ENCODE data around the gene ZNF45. TPM values are rescaled to one million over a fixed set of nuclear protein-coding genes. Genes with fewer than 3 reads are reported as not detected.

The ZNF45 gene
- total RNA-seq, 3 donors from 2014 or later (not counting 1 experiment from before 2014, with no cell fraction given) = 10.6 to 24.3 (median 14.5) TPM

DNA sequence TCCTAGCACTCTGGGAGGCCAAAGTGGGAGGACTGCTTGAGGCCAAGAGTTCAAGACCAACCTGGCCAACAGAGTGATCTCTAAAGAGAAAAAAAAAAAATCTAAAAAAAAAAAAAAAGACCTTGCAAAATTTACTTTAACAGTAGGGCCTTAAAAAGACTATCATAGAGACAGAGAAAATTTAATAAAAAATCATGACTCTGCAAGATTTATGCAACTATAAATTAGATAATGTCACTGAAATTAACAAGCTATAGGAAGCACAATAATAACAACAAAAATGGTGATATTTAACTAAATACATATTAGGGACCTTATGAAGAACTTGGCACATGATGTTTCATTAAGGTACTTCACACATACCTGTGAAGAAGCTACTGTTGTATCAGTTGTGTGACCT is 11.2 kb downstream of the ZNF45 start:
- Mint-ChIP-seq H3K27ac (no peak overlapping the region), H3K4me1 (no peaks in the 10 kb centered on the region), H3K36me3 (peaks cover 41% of the 10 kb centered on the region), H3K27me3 (ENCODE audit: low read depth in 2 of 2) (no peaks in the 10 kb centered on the region), H3K9me3 (peaks cover 2 to 3% of the 10 kb centered on the region in 2 donors), H3K4me3 (no peak overlapping the region)
- peaks cover 81% of the 10 kb centered on the region for H3K36me3 ChIP-seq (ENCODE audit: control insufficient read depth, insufficient read depth, low read length)
- no peaks in the 10 kb centered on the region for H3K27me3 ChIP-seq (ENCODE audit: control insufficient read depth, insufficient read depth, low read length)
- ATAC-seq (no peak), DNase-seq (no peak)
- no peaks in the 10 kb centered on the region for H3K4me1 ChIP-seq (ENCODE audit: control insufficient read depth, insufficient read depth, low read length)
- H3K4me3 ChIP-seq (ENCODE audit: low read length) = no peak overlapping the region
- H3K9me3 ChIP-seq (ENCODE audit: control insufficient read depth, insufficient read depth, low read length) = no peaks in the 10 kb centered on the region
- intact Hi-C loops (cut with micrococcal nuclease) = no loop called here
- no peak overlapping the region for H3K27ac ChIP-seq (ENCODE audit: low read length)
- TF ChIP-seq, protein P1, sequence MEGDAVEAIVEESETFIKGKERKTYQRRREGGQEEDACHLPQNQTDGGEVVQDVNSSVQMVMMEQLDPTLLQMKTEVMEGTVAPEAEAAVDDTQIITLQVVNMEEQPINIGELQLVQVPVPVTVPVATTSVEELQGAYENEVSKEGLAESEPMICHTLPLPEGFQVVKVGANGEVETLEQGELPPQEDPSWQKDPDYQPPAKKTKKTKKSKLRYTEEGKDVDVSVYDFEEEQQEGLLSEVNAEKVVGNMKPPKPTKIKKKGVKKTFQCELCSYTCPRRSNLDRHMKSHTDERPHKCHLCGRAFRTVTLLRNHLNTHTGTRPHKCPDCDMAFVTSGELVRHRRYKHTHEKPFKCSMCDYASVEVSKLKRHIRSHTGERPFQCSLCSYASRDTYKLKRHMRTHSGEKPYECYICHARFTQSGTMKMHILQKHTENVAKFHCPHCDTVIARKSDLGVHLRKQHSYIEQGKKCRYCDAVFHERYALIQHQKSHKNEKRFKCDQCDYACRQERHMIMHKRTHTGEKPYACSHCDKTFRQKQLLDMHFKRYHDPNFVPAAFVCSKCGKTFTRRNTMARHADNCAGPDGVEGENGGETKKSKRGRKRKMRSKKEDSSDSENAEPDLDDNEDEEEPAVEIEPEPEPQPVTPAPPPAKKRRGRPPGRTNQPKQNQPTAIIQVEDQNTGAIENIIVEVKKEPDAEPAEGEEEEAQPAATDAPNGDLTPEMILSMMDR (IDR thresholded peaks at IDR 0.05) = no peak

DNA sequence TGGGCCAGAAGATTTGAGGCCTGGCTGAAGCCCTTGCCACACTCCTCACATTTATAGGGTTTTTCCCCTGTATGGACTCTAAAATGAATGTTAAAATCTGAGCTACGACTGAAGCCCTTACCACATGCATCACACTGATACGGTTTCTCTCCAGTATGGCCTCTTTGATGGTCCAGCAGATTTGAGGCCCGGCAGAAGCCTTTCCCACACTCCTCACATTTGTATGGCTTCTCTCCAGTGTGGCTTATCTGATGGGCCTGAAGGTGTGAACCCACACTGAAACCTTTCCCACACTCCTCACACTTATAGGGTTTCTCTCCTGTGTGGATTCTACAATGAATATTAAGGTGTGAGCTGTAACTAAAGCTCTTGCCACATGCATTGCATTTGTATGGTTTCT is 21.0 kb downstream of the ZNF45 start:
- H3K4me1 Mint-ChIP-seq = no peaks in the 10 kb centered on the region
- 67% methylated on average over 3 of the region's 3 CpGs for WGBS (ENCODE audit: insufficient coverage)
- Histone ChIP-seq H3K27ac (ENCODE audit: low read length) (no peak overlapping the region), H3K4me3 (ENCODE audit: low read length) (no peak overlapping the region), H3K4me1 (ENCODE audit: control insufficient read depth, insufficient read depth, low read length) (no peaks in the 10 kb centered on the region), H3K27me3 (ENCODE audit: control insufficient read depth, insufficient read depth, low read length) (no peaks in the 10 kb centered on the region), H3K9me3 (ENCODE audit: control insufficient read depth, insufficient read depth, low read length) (peaks cover 60% of the 10 kb centered on the region), H3K36me3 (ENCODE audit: control insufficient read depth, insufficient read depth, low read length) (peaks cover 52% of the 10 kb centered on the region)
- peaks cover 88% of the 10 kb centered on the region for H3K36me3 Mint-ChIP-seq
- no peak overlapping the region for H3K27ac Mint-ChIP-seq
- TF ChIP-seq, protein P1 (IDR thresholded peaks at IDR 0.05) = no peak
- DNase-seq (no peak), ATAC-seq (no peak)
- peaks cover 16 to 37% of the 10 kb centered on the region in 2 donors for H3K9me3 Mint-ChIP-seq
- no peak overlapping the region for H3K4me3 Mint-ChIP-seq
- intact Hi-C loops (cut with micrococcal nuclease) = no loop called here
- H3K27me3 Mint-ChIP-seq (ENCODE audit: low read depth in 2 of 2) = no peaks in the 10 kb centered on the region

DNA sequence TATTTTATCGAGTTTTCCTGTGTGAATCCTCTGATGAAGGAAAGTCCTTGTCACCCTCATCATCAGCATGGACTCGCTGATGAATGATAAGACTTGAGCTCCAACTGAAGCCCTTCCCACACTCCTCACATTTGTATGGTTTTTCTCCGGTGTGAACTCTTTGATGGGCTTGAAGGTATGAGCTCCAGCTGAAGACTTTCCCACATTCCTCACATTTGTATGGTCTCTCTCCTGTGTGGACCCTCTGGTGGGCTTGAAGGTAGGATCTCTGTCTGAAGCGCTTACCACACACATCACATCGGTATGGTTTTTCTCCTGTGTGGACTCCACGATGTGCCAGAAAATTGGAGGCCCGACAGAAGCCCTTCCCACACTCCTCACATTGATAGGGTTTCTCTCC is 21.7 kb downstream of the ZNF45 start:
- H3K27ac ChIP-seq (ENCODE audit: low read length) = no peak overlapping the region
- intact Hi-C loops (cut with micrococcal nuclease) = no loop called here
- H3K36me3 ChIP-seq (ENCODE audit: control insufficient read depth, insufficient read depth, low read length) = peaks cover 45% of the 10 kb centered on the region
- H3K4me3 ChIP-seq (ENCODE audit: low read length) = no peak overlapping the region
- Mint-ChIP-seq H3K36me3 (peaks cover 87% of the 10 kb centered on the region), H3K27me3 (ENCODE audit: low read depth in 2 of 2) (no peaks in the 10 kb centered on the region), H3K4me3 (no peak overlapping the region), H3K27ac (no peak overlapping the region), H3K4me1 (no peaks in the 10 kb centered on the region), H3K9me3 (peaks cover 19 to 38% of the 10 kb centered on the region in 2 donors)
- no peaks in the 10 kb centered on the region for H3K27me3 ChIP-seq (ENCODE audit: control insufficient read depth, insufficient read depth, low read length)
- H3K4me1 ChIP-seq (ENCODE audit: control insufficient read depth, insufficient read depth, low read length) = no peaks in the 10 kb centered on the region
- ATAC-seq = no peak
- WGBS (ENCODE audit: insufficient coverage) = 100% methylated on average over 7 of the region's 7 CpGs
- no peak for DNase-seq
- TF ChIP-seq, protein P1 (IDR thresholded peaks at IDR 0.05) = no peak
- H3K9me3 ChIP-seq (ENCODE audit: control insufficient read depth, insufficient read depth, low read length) = peaks cover 62% of the 10 kb centered on the region

DNA sequence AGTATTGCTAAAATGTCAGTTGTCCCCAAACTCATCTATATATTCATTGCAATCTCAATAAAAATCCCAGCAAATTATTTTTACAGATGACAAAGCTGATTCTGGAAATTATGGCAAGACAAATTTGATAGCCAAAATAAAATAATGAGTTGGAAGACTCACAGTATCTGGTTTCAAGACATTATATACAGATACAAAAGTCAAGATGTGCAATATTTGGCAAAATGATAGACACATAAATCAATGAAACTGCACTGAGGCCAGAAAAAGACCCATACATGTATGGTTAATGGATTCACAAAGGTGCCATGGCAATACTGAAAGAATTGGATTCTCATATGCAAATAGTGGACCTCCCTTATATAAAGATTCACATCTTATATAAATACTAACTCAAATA is 24.2 kb downstream of the ZNF45 start:
- no peaks in the 10 kb centered on the region for H3K4me1 ChIP-seq (ENCODE audit: control insufficient read depth, insufficient read depth, low read length)
- no peak for ATAC-seq
- no peaks in the 10 kb centered on the region for H3K27me3 ChIP-seq (ENCODE audit: control insufficient read depth, insufficient read depth, low read length)
- H3K4me3 ChIP-seq (ENCODE audit: low read length) = no peak overlapping the region
- intact Hi-C loops (cut with micrococcal nuclease) = no loop called here
- peaks cover 25 to 50% of the 10 kb centered on the region in 2 donors for H3K9me3 Mint-ChIP-seq
- H3K27ac ChIP-seq (ENCODE audit: low read length) = no peak overlapping the region
- H3K9me3 ChIP-seq (ENCODE audit: control insufficient read depth, insufficient read depth, low read length) = peaks cover 68% of the 10 kb centered on the region
- no peaks in the 10 kb centered on the region for H3K4me1 Mint-ChIP-seq
- no peaks in the 10 kb centered on the region for H3K27me3 Mint-ChIP-seq (ENCODE audit: low read depth in 2 of 2)
- TF ChIP-seq, protein P1 (IDR thresholded peaks at IDR 0.05) = no peak
- peaks cover 20% of the 10 kb centered on the region for H3K36me3 ChIP-seq (ENCODE audit: control insufficient read depth, insufficient read depth, low read length)
- no peak overlapping the region for H3K27ac Mint-ChIP-seq
- H3K4me3 Mint-ChIP-seq = no peak overlapping the region
- DNase-seq = no peak
- H3K36me3 Mint-ChIP-seq = peaks cover 88% of the 10 kb centered on the region
